NCI-H1436 (cell line): ENCODE results near the gene SUGCT.
"Not testable (repeated sequence)": the region's sequence is repeated elsewhere in the genome, so short reads cannot be mapped to it uniquely, and the experiment has no call there.

Source experiments
- DNase-seq: peaks from one replicate; lab custom pipeline; 2025; lab: John Stamatoyannopoulos, UW

Gene SUGCT

GRCh38 chr7:40200791-40201190, 66.0 kb downstream of the SUGCT start:
- DNase-seq = no peak

- no peak for DNase-seq
These were observed 68.0 kb downstream of the SUGCT start for GRCh38 chr7:40202851-40203250.

GRCh38 chr7:40204581-40204980, 69.8 kb downstream of the SUGCT start:
- no peak for DNase-seq

- DNase-seq = no peak
These were observed 71.2 kb downstream of the SUGCT start for GRCh38 chr7:40205992-40206391.

- no peak for DNase-seq
These were observed 76.6 kb downstream of the SUGCT start for GRCh38 chr7:40211276-40212003.

- no peak for DNase-seq
These were observed 78.5 kb downstream of the SUGCT start for GRCh38 chr7:40213291-40213690.

GRCh38 chr7:40213856-40214255, 79.1 kb downstream of the SUGCT start:
- DNase-seq = no peak

GRCh38 chr7:40218612-40219011, 83.8 kb downstream of the SUGCT start:
- DNase-seq = not testable (repeated sequence)

- DNase-seq = no peak
These were observed 85.1 kb downstream of the SUGCT start for GRCh38 chr7:40219917-40220316.

GRCh38 chr7:40220421-40220911, 85.7 kb downstream of the SUGCT start:
- DNase-seq = no peak

GRCh38 chr7:40221836-40222235, 87.0 kb downstream of the SUGCT start:
- no peak for DNase-seq

GRCh38 chr7:40223451-40224127, 88.8 kb downstream of the SUGCT start:
- DNase-seq = no peak

GRCh38 chr7:40230101-40230500, 95.3 kb downstream of the SUGCT start:
- DNase-seq = no peak

- DNase-seq = no peak
These were observed 97.0 kb downstream of the SUGCT start for GRCh38 chr7:40231796-40232195.

GRCh38 chr7:40232242-40232893, 97.6 kb downstream of the SUGCT start:
- DNase-seq = no peak

- no peak for DNase-seq
These were observed 99.2 kb downstream of the SUGCT start for GRCh38 chr7:40234046-40234445.

- DNase-seq = no peak
These were observed 99.9 kb downstream of the SUGCT start for GRCh38 chr7:40234666-40235065.

- DNase-seq = no peak
These were observed 102.9 kb downstream of the SUGCT start for GRCh38 chr7:40237731-40238130.

GRCh38 chr7:40239755-40240303, 105.0 kb downstream of the SUGCT start:
- DNase-seq = no peak

- no peak for DNase-seq
These were observed 108.3 kb downstream of the SUGCT start for GRCh38 chr7:40243076-40243475.

- DNase-seq = no peak
These were observed 109.4 kb downstream of the SUGCT start for GRCh38 chr7:40244226-40244625.

- no peak for DNase-seq
These were observed 113.9 kb downstream of the SUGCT start for GRCh38 chr7:40248681-40249080.

GRCh38 chr7:40253444-40253843, 118.6 kb downstream of the SUGCT start:
- DNase-seq = not testable (repeated sequence)
